BE2C (cell line): ENCODE measurements around the gene PPM1D.

Experiments
- DNase-seq: peaks from one replicate; pipeline ENCODE4 v3.0.0-alpha.2; 2020
- H3K27me3 ChIP-seq: fragments of 250-450 bp; sonication (Bioruptor Pico); 2 replicates; pipeline ENCODE4 v1.5.1; 2020; ENCODE audit warnings: mild to moderate bottlenecking
- H3K36me3 ChIP-seq: fragments of 250-450 bp; sonication (Bioruptor Pico); 2 replicates; pipeline ENCODE4 v1.5.1; 2020; ENCODE audit warnings: mild to moderate bottlenecking
- H3K4me1 ChIP-seq: fragments of 250-450 bp; sonication (Bioruptor Pico); 2 replicates; pipeline ENCODE4 v1.5.1; 2020
- H3K4me3 ChIP-seq: 2 replicates; pipeline ENCODE4 v1.5.1; 2011; ENCODE audit warnings: low read depth, low read length
- H3K9me3 ChIP-seq: fragments of 250-450 bp; sonication (Bioruptor Pico); 2 replicates; pipeline ENCODE4 v1.5.1; 2020
- TF ChIP-seq, protein P1 (sequence below): IDR thresholded peaks from 2 replicates; pipeline ENCODE4 v1.5.1; 2012; ENCODE audit warnings: mild to moderate bottlenecking, low read depth, low read length

The PPM1D gene

DNA sequence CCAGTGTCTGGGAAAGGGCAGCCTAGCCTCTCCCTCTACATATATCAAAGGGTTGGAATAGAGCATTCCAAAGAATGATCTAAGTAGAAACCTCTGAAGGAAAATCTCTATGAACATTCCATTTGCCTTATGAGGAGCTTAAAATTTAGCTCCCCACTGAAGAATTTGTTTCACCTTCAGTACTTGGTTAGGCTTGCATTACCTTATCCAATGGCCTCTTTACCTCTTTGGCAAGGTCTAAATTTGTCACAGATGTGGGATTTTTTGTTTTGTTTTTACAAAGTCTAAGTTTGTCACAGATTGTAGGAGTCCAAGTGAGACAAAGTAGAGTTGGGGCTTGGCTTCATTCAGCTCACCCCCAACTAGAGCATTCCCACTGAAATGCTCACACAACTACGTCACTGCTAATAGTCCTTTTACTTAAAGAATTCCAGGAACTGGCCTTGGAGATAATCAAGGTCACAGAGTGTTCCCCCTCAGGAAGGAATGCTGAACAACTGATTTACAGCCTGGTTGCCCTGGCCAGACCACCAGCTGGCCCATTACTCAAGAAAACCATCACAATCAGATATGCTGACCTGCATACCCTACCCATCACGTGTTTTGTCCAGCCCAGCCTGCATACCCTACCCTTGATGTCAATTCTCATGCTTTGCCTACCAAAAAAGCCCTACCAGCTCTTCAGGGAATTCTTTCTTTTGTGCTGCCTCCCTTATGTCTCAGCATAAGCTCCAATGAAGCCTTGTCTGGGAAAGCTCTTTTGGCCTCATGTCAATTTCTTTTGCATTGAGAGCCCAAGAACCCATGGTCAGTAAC, 26.5 kb upstream of the PPM1D start:
- no peak overlapping the region for H3K4me3 ChIP-seq
- no peaks in the 10 kb centered on the region for H3K27me3 ChIP-seq
- TF ChIP-seq, protein P1, sequence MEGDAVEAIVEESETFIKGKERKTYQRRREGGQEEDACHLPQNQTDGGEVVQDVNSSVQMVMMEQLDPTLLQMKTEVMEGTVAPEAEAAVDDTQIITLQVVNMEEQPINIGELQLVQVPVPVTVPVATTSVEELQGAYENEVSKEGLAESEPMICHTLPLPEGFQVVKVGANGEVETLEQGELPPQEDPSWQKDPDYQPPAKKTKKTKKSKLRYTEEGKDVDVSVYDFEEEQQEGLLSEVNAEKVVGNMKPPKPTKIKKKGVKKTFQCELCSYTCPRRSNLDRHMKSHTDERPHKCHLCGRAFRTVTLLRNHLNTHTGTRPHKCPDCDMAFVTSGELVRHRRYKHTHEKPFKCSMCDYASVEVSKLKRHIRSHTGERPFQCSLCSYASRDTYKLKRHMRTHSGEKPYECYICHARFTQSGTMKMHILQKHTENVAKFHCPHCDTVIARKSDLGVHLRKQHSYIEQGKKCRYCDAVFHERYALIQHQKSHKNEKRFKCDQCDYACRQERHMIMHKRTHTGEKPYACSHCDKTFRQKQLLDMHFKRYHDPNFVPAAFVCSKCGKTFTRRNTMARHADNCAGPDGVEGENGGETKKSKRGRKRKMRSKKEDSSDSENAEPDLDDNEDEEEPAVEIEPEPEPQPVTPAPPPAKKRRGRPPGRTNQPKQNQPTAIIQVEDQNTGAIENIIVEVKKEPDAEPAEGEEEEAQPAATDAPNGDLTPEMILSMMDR, result no peak
- no peak for DNase-seq
- peaks cover 2% of the 10 kb centered on the region; the same call in 1 of the 2 replicates for H3K4me1 ChIP-seq
- H3K9me3 ChIP-seq, result no peaks in the 10 kb centered on the region
- H3K36me3 ChIP-seq, result no peaks in the 10 kb centered on the region

DNA sequence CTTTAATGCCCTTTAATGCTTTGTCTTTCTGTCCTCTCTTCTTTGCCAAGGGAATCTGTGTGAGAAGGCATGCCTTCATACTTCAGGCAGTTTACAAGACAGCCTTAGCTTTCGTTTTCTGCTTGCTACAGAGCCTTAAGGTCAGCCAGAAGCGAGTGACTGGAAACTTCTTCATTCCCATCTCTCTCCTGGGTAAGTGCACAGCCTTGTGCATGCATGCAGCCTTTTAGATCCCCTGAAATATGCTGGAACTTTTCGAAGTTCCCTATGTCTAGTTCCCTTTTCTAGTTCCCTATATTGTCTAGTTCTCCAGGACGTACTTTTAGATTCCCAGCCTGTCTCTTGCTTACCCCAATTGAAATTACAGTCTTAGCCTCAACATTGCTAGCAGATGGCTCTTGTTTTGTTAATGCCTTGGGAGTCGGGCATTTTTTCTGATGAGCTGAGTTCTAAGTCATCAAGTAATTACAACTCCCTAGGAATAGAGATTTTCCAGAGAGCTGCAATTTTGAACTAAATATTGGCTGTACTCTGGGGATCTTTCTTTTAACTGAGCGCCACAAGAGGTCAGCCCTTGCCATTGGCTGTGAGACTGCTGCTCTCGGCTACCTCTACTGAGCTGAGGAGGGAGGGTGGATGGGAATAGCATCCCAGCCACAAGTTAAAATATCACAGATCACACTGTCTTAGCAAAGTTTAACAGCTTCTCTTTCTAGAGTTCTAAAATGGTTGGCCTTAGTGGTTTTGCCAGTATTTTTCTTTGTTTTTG, 22.7 kb upstream of the PPM1D start:
- H3K4me3 ChIP-seq, result no peak overlapping the region

GRCh38 chr17:60579090-60579489, 20.9 kb upstream of the PPM1D start:
- Histone ChIP-seq H3K4me1 (no peaks in the 10 kb centered on the region), H3K4me3 (no peak overlapping the region), H3K36me3 (no peaks in the 10 kb centered on the region), H3K9me3 (no peaks in the 10 kb centered on the region), H3K27me3 (no peaks in the 10 kb centered on the region)
- TF ChIP-seq, protein P1, result no peak
- DNase-seq, result no peak

More for the DNA sequence above, 22.7 kb upstream of the PPM1D start:
- no peaks in the 10 kb centered on the region for H3K9me3 ChIP-seq
- TF ChIP-seq, protein P1, result 0 out of 2 replicates have a peak, but pooled peaks have one; percentile 15
- no peaks in the 10 kb centered on the region for H3K36me3 ChIP-seq
- no peaks in the 10 kb centered on the region for H3K27me3 ChIP-seq
- no peak for DNase-seq
- no peaks in the 10 kb centered on the region for H3K4me1 ChIP-seq

DNA sequence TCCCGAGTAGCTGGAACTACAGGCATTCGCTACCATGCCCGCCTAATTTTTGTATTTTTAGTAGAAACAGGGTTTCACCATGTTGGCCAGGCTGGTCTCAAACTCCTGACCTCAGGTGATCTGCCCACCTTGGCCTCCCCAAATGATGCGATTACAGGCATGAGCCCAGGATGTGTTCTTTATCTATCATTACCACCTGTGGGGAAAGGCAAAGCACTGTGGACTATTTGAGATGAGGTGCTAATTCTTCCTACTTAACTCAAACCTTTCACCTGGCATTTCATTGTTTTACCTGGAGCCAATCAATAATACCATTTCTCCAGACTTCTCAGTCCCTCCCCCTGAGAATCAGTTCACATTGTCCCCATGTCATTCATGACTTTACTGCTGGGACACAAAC, 20.4 kb upstream of the PPM1D start:
- no peaks in the 10 kb centered on the region for H3K9me3 ChIP-seq
- TF ChIP-seq, protein P1, result no peak
- no peaks in the 10 kb centered on the region for H3K36me3 ChIP-seq
- no peak overlapping the region for H3K4me3 ChIP-seq
- no peaks in the 10 kb centered on the region for H3K4me1 ChIP-seq
- DNase-seq, result no peak
- H3K27me3 ChIP-seq, result no peaks in the 10 kb centered on the region

DNA sequence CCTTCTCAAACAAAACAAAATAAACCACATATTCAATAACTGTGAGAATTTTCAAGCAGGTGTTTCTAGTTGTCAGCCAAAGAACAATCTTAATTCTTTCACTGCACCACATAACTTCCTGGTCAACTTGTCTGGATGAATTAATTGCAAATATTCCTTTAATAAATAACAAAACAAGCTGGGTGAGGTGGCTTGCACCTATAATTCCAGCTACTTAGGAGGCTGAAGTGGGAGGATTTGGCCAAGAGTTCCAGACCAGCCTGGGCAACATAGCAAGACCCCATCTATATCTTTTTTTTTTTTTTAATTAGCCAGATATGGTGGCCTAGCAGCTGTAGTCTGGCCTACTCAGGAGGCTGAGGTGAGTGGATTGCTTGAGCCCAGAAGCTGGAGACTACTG, 17.0 kb upstream of the PPM1D start:
- Histone ChIP-seq H3K4me1 (no peaks in the 10 kb centered on the region), H3K36me3 (no peaks in the 10 kb centered on the region), H3K4me3 (no peak overlapping the region), H3K27me3 (no peaks in the 10 kb centered on the region), H3K9me3 (no peaks in the 10 kb centered on the region)
- no peak for DNase-seq
- TF ChIP-seq, protein P1, result no peak

- Histone ChIP-seq H3K27me3 (no peaks in the 10 kb centered on the region), H3K9me3 (no peaks in the 10 kb centered on the region), H3K4me1 (no peaks in the 10 kb centered on the region), H3K36me3 (no peaks in the 10 kb centered on the region), H3K4me3 (no peak overlapping the region)
- no peak for DNase-seq
- TF ChIP-seq, protein P1, result no peak
These were observed 14.1 kb upstream of the PPM1D start for GRCh38 chr17:60585887-60586286.
